Glomerular endothelial cell (primary cell): ENCODE results near the gene RPS6KA2. TPM values are rescaled to one million over a fixed set of nuclear protein-coding genes. Genes with fewer than 3 reads are reported as not detected.

ENCODE experiments used
- total RNA-seq: library from RNA; depleted of rRNA; stranded (reverse); fragments of >200 nt; gene quantifications from 2 replicates; pipeline ENCODE4 v1.2.3, GENCODE V29; 2015

Gene RPS6KA2
- total RNA-seq, 1 donor from 2014 or later = 249 TPM

Other genes starting within 250 kb of the RPS6KA2 start
- gene MPC1, start 244.3 kb downstream of the RPS6KA2 start, total RNA-seq = 19.2 and 28.1 TPM in 2 replicates
- 1.6 and 7.8 TPM in 2 replicates for gene RAMACL, start 40.6 kb downstream of the RPS6KA2 start, total RNA-seq